Astrocyte (in vitro differentiated cells and primary cell): ENCODE results near the gene ARHGAP24. TPM values are rescaled to one million over a fixed set of nuclear protein-coding genes. Genes with fewer than 3 reads are reported as not detected.

Source experiments
- DNase-seq: peaks from one replicate; pipeline ENCODE4 v3.0.0-alpha.2; 2010; ENCODE audit warnings: low read depth
- FAIRE-seq: peaks from 2 replicates; lab custom pipeline; 2011; peaks lifted over from hg19 to GRCh38; lab: Jason Lieb, UNC
- H2AFZ ChIP-seq: 2 replicates; pipeline ENCODE4 v1.6.0; 2012; ENCODE audit warnings: low read depth, low read length, inconsistent platforms
- H3K27ac ChIP-seq: 2 replicates; pipeline ENCODE4 v1.5.1; 2011; ENCODE audit warnings: low read depth, low read length, inconsistent platforms
- H3K27me3 ChIP-seq: 2 replicates; pipeline ENCODE4 v1.6.0; 2011; ENCODE audit warnings: low read length, inconsistent platforms; ENCODE audit not compliant: insufficient read depth
- H3K36me3 ChIP-seq: 2 replicates; pipeline ENCODE4 v1.5.1; 2011; ENCODE audit warnings: low read length, inconsistent platforms; ENCODE audit not compliant: insufficient read depth
- H3K4me1 ChIP-seq: 2 replicates; pipeline ENCODE4 v1.5.1; 2011; ENCODE audit warnings: low read length, inconsistent platforms; ENCODE audit not compliant: insufficient read depth
- H3K4me2 ChIP-seq: 2 replicates; pipeline ENCODE4 v1.6.0; 2012; ENCODE audit warnings: low read length, inconsistent platforms
- H3K4me3 ChIP-seq: 2 replicates; pipeline ENCODE4 v1.5.1; 2011; ENCODE audit warnings: low read depth, mild to moderate bottlenecking, low read length, inconsistent platforms; ENCODE audit not compliant: insufficient read depth
- H3K79me2 ChIP-seq: 2 replicates; pipeline ENCODE4 v1.6.0; 2012; ENCODE audit warnings: mild to moderate bottlenecking, low read length, inconsistent platforms; ENCODE audit not compliant: insufficient read depth
- H3K9ac ChIP-seq: 2 replicates; pipeline ENCODE4 v1.6.0; 2012; ENCODE audit warnings: mild to moderate bottlenecking, low read length, inconsistent platforms
- H3K9me3 ChIP-seq: 2 replicates; pipeline ENCODE4 v1.5.1; 2012; ENCODE audit warnings: low read depth, mild to moderate bottlenecking, low read length, inconsistent platforms; ENCODE audit not compliant: insufficient read depth
- H4K20me1 ChIP-seq: 2 replicates; pipeline ENCODE4 v1.6.0; 2012; ENCODE audit warnings: low read length, inconsistent platforms; ENCODE audit not compliant: insufficient read depth
- H3K27ac Mint-ChIP-seq: one replicate; pipeline ENCODE4 v1.8.0; 2021; ENCODE audit warnings: mild to moderate bottlenecking, mixed read lengths; ENCODE audit not compliant: unreplicated experiment
- H3K27me3 Mint-ChIP-seq: one replicate; pipeline ENCODE4 v1.8.0; 2021; ENCODE audit warnings: low read depth, mixed read lengths; ENCODE audit not compliant: unreplicated experiment
- H3K36me3 Mint-ChIP-seq: one replicate; pipeline ENCODE4 v1.8.0; 2021; ENCODE audit warnings: low read depth, mixed read lengths; ENCODE audit not compliant: unreplicated experiment
- H3K4me1 Mint-ChIP-seq: one replicate; pipeline ENCODE4 v1.8.0; 2021; ENCODE audit warnings: low read depth, mixed read lengths; ENCODE audit not compliant: unreplicated experiment
- H3K4me3 Mint-ChIP-seq: one replicate; pipeline ENCODE4 v1.8.0; 2021; ENCODE audit warnings: mild to moderate bottlenecking, moderate library complexity, mixed read lengths; ENCODE audit not compliant: unreplicated experiment
- H3K9me3 Mint-ChIP-seq: one replicate; pipeline ENCODE4 v1.8.0; 2021; ENCODE audit warnings: mild to moderate bottlenecking, mixed read lengths; ENCODE audit not compliant: unreplicated experiment
- CTCF ChIP-seq: IDR thresholded peaks from 2 replicates; pipeline ENCODE4 v1.5.1; 2011; ENCODE audit warnings: low read depth, mild to moderate bottlenecking, inconsistent platforms, low read length, moderate library complexity; ENCODE audit not compliant: insufficient read depth
- EZH2 ChIP-seq: IDR thresholded peaks from 2 replicates; pipeline ENCODE4 v1.6.1; 2012; ENCODE audit warnings: mild to moderate bottlenecking, low read length, inconsistent platforms; ENCODE audit not compliant: insufficient read depth
- total RNA-seq: library from RNA; stranded (reverse); gene quantifications from 2 replicates; pipeline ENCODE4 v1.2.1, GENCODE V29; 2021

The ARHGAP24 gene
- total RNA-seq, 1 donor from 2014 or later: 2.1 TPM

GRCh38 chr4:85573270-85573669 lies 98.3 kb downstream of the ARHGAP24 start:
- Mint-ChIP-seq H3K27ac (no peak overlapping the region), H3K9me3 (no peaks in the 10 kb centered on the region), H3K4me1 (no peaks in the 10 kb centered on the region), H3K36me3 (no peaks in the 10 kb centered on the region), H3K4me3 (no peak overlapping the region), H3K27me3 (peaks cover 2% of the 10 kb centered on the region)
- no peaks in the 10 kb centered on the region for H3K79me2 ChIP-seq
- H3K9me3 ChIP-seq: no peaks in the 10 kb centered on the region
- H3K4me2 ChIP-seq: no peak overlapping the region
- no peaks in the 10 kb centered on the region for H3K36me3 ChIP-seq
- no peak overlapping the region for H3K9ac ChIP-seq
- TF ChIP-seq EZH2 (no peak), CTCF (no peak)
- no peaks in the 10 kb centered on the region for H3K27me3 ChIP-seq
- FAIRE-seq (no peak), DNase-seq (peak; percentile 11)
- no peaks in the 10 kb centered on the region for H4K20me1 ChIP-seq
- H3K4me3 ChIP-seq: no peak overlapping the region
- no peak overlapping the region for H2AFZ ChIP-seq
- no peak overlapping the region for H3K27ac ChIP-seq
- no peaks in the 10 kb centered on the region for H3K4me1 ChIP-seq

GRCh38 chr4:85577307-85577706 lies 102.4 kb downstream of the ARHGAP24 start:
- Histone ChIP-seq H3K36me3 (no peaks in the 10 kb centered on the region), H3K79me2 (no peaks in the 10 kb centered on the region), H2AFZ (no peak overlapping the region), H3K9ac (no peak overlapping the region), H3K27ac (no peak overlapping the region), H3K4me3 (no peak overlapping the region), H3K9me3 (no peaks in the 10 kb centered on the region), H3K27me3 (no peaks in the 10 kb centered on the region), H4K20me1 (no peaks in the 10 kb centered on the region), H3K4me1 (no peaks in the 10 kb centered on the region), H3K4me2 (no peak overlapping the region)
- no peak overlapping the region for H3K4me3 Mint-ChIP-seq
- DNase-seq (no peak), FAIRE-seq (no peak)
- H3K4me1 Mint-ChIP-seq: no peaks in the 10 kb centered on the region
- no peaks in the 10 kb centered on the region for H3K27me3 Mint-ChIP-seq
- TF ChIP-seq CTCF: no peak
- no peak for TF ChIP-seq EZH2
- H3K9me3 Mint-ChIP-seq: no peaks in the 10 kb centered on the region
- no peak overlapping the region for H3K27ac Mint-ChIP-seq
- no peaks in the 10 kb centered on the region for H3K36me3 Mint-ChIP-seq

- Histone ChIP-seq H3K9me3 (no peaks in the 10 kb centered on the region), H3K9ac (no peak overlapping the region), H4K20me1 (no peaks in the 10 kb centered on the region), H2AFZ (no peak overlapping the region), H3K27me3 (no peaks in the 10 kb centered on the region), H3K4me2 (no peak overlapping the region), H3K4me3 (no peak overlapping the region), H3K27ac (no peak overlapping the region), H3K4me1 (no peaks in the 10 kb centered on the region), H3K79me2 (no peaks in the 10 kb centered on the region), H3K36me3 (no peaks in the 10 kb centered on the region)
- no peak overlapping the region for H3K4me3 Mint-ChIP-seq
- no peaks in the 10 kb centered on the region for H3K9me3 Mint-ChIP-seq
- H3K27ac Mint-ChIP-seq: no peak overlapping the region
- H3K4me1 Mint-ChIP-seq: no peaks in the 10 kb centered on the region
- no peak for TF ChIP-seq EZH2
- TF ChIP-seq CTCF: no peak
- FAIRE-seq (peak; percentile 9), DNase-seq (no peak)
- no peaks in the 10 kb centered on the region for H3K36me3 Mint-ChIP-seq
- H3K27me3 Mint-ChIP-seq: no peaks in the 10 kb centered on the region
Measured at GRCh38 chr4:85579942-85580341, 105.0 kb downstream of the ARHGAP24 start.
